Subcutaneous adipose tissue (tissue), 4 donors: ENCODE data around the gene SMAP1. TPM values are rescaled to one million over a fixed set of nuclear protein-coding genes. Genes with fewer than 3 reads are reported as not detected.

Experiments used
- CTCF ChIP-seq: fragments of 450-650 bp; IDR thresholded peaks from one replicate; pipeline ENCODE4 v1.5.1; 2016; ENCODE audit warnings: low read depth, mild to moderate bottlenecking, control low read depth, antibody characterized with exemption, moderate library complexity
- total RNA-seq, 4 donors: library from RNA; depleted of rRNA; stranded (reverse); fragments of >200 nt; gene quantifications; one replicate each; pipeline ENCODE4 v1.1.0, GENCODE V29; 2016

SMAP1 gene
- 10 to 100 TPM; 28.8 to 38.8 (median 34.3) TPM for total RNA-seq

GRCh38 chr6:70667711-70668498, at the start of gene SMAP1:
SMAP1 (plus strand) TSS chr6:70667883; CDS start chr6:70668024, 141 bp downstream.
- TF ChIP-seq CTCF = no peak

DNA sequence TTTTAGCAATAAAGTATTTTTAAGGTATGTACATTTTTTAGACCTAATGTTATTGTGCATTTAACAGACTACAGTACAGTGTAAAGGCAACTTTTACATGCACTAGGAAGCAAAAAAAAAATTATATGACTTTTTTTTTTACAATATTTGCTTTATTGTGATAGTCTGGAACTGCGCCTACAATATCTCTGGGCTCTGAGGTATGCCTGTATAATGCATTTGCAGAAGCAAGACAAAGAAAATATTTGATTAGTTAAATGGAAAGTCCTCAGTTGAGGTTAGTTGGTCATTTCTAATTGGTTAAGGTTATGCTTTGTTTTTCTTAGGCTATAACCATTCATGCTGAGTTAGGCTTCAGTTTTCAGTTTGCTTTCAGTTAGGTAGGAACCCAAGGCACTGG, 46.9 kb upstream of the SMAP1 start:
- TF ChIP-seq CTCF = no peak

DNA sequence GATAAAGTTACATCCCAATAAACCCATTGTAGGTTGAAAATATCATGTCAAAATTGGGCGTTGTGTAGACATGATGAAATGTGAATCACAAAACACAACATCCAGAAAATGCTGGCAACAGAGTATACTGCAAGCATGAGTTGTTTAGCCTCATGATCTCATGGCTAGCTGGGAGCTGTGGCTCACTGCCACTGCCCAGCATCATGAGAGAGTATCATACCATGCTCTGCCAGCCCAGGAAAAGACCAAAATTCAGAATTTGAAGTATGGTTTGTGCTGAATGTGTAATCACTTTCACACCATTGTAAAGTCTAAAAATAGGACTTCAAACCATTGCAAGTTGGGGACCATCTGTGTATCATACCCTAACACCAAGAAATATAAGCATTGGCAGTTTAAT, 45.2 kb upstream of the SMAP1 start:
- TF ChIP-seq CTCF = no peak

- no peak for TF ChIP-seq CTCF
Observed at GRCh38 chr6:70625436-70625835, 42.2 kb upstream of the SMAP1 start.

DNA sequence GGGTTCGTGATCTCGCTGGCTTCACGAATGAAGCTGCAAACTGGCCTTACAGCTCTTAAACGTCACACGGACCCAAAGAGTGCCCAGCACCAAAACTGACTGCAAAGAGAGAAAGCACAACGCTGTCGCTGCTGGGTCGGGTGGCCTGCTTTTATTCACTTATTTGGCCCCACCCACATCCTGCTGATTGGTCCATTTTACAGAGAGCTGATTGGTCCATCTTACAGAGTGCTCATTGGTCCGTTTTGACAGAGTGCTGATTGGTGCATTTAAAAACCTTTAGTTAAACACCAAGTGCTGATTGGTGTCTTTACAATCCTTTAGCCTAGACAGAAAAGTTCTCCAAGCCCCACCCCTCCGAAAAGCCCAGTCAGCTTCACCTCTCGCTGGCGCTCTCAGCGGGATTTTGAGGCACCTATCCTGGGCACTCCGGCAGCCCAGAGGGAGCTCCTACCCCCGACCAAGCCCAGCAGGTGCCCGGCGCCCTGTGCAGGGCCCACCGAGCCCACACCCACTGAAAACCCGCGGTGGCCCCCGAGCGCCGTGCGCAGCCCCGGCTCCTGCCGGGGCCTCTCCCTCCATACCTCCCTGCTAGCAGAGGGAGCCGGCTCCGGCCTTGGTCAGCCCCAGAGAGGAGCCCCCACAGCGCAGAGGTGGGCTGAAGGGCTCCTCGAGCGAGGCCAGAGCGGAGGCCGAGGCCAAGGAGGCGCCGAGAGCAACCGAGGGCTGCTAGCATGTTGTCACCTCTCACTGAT, 40.0 kb upstream of the SMAP1 start:
- no peak for TF ChIP-seq CTCF

DNA sequence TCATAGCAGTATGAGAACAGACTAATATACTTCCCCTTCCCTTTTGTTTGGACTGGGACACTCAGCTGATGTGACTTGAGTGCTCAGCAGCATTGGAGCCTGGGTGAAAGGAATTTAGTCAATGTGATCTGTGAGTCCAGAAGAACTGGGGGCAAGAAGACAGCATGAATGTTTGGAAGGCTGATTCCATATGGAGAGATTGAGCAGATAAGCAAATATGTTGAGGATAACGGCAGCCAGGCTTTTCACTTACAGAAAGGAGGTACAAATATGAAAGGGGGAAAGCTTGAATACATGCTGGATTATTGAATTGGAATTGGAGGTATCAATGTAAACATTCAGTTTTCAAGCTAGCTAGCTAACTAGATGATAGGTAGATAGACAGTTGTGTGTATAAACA, 37.8 kb upstream of the SMAP1 start:
- no peak for TF ChIP-seq CTCF

DNA sequence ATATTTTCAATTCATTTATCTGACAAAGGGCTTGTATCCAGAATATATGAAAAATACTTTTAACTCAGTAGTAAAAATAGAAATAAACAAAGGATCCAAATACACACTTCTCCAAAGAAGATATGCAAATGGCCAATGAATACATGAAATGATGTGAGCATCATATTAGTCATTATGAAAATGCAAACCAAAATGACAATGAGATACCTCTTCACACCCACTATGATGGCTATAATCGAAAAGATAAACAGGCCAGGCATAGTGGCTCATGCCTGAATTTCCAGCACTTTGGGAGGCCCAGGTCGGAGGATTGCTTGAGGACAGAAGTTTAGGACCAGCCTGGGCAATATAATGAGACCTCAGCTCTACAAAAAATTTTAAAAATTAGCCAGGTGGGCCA, 33.8 kb upstream of the SMAP1 start:
- TF ChIP-seq CTCF = no peak
